Stimulated activated CD4-positive, alpha-beta T cell treated with anti-CD3 and anti-CD28 coated beads, Interleukin-1b, Interleukin-23, amount 100 ng/mL, for 24 hours (primary cell): ENCODE data around the gene BAG3.

Experiments used
- DNase-seq, 4 experiments: peaks; one replicate each; pipeline ENCODE4 v3.0.0-alpha.2; 2020; ENCODE audit warnings: low read depth in 4 of 4, low spot score in 1 of 4

BAG3 gene

GRCh38 chr10:119725828-119726675 lies 74.9 kb downstream of the BAG3 start, which contains the start of gene INPP5F:
Gene INPP5F (plus strand): TSS chr10:119726050. CDS start chr10:119726263, 213 bp downstream.
- peak; percentile 98 to 100 (median 100) for DNase-seq

- no peak for DNase-seq
These were observed 75.6 kb downstream of the BAG3 start for GRCh38 chr10:119726676-119727261.
